Esophagus squamous epithelium (tissue), 5 donors: ENCODE results near the gene SLC9A8. TPM values are rescaled to one million over a fixed set of nuclear protein-coding genes. Genes with fewer than 3 reads are reported as not detected.
"Not testable (repeated sequence)": the region's sequence is repeated elsewhere in the genome, so short reads cannot be mapped to it uniquely, and the experiment has no call there.

Source experiments
- DNase-seq: peaks from one replicate; lab custom pipeline; 2025; lab: John Stamatoyannopoulos, UW
- H3K27ac ChIP-seq, 4 donors: fragments of 200-600 bp; sonication (generic); one replicate each; pipeline ENCODE4 v1.5.1; 2016 to 2019; ENCODE audit warnings: mild to moderate bottlenecking in 1 of 4
- H3K27me3 ChIP-seq, 4 donors: fragments of 200-600 bp; sonication (generic); 1 replicate in 3 of 4; 2 replicates in 1 of 4; pipeline versions ENCODE4 v1.5.1 to v1.6.0; 2017 to 2021; ENCODE audit warnings: antibody characterized with exemption in 1 of 4
- H3K36me3 ChIP-seq, 3 donors: fragments of 200-600 bp; sonication (generic); one replicate each; pipeline ENCODE4 v1.5.1; 2016 to 2019
- H3K4me1 ChIP-seq, 3 donors: fragments of 200-600 bp; sonication (generic); one replicate each; pipeline ENCODE4 v1.5.1; 2017 to 2019
- H3K4me3 ChIP-seq, 4 donors: fragments of 200-600 bp; sonication (generic); 1 replicate in 3 of 4; 2 replicates in 1 of 4; pipeline ENCODE4 v1.5.1; 2016 to 2019; ENCODE audit warnings: mild to moderate bottlenecking in 2 of 4, moderate library complexity in 1 of 4
- H3K9me3 ChIP-seq, 3 donors: fragments of 200-600 bp; sonication (generic); one replicate each; pipeline ENCODE4 v1.5.1; 2016 to 2019
- POLR2A ChIP-seq, 4 donors: fragments of 450-650 bp; IDR thresholded peaks; one replicate each; pipeline ENCODE4 v1.6.1; 2017; ENCODE audit warnings: antibody characterized with exemption in 4 of 4, mild to moderate bottlenecking in 4 of 4, moderate library complexity in 3 of 4
- WGBS, 2 donors: methylation state at CpG; one replicate each; pipeline ENCODE4 v1.1.5; 2018; 5-methylcytosine and 5-hydroxymethylcytosine counted together
- intact Hi-C: fragments of 100-400 bp; cut with DNase I; formaldehyde crosslinking; loops from one replicate; pipeline ENCODE4 v1.15.0; 2022
- total RNA-seq, 4 donors: library from RNA; depleted of rRNA; stranded (reverse); fragments of >200 nt; gene quantifications; one replicate each; pipeline ENCODE4 v1.1.0, GENCODE V29; 2016
- TF ChIP-seq, protein P1 (sequence below), 6 experiments: fragments of 450-650 bp in 4 of 6; fragments of 200-600 bp in 2 of 6; sonication (generic) in 2 of 6; IDR thresholded peaks; one replicate each; pipeline ENCODE4 v1.5.1; 2016 to 2019; ENCODE audit warnings: antibody characterized with exemption in 6 of 6, mild to moderate bottlenecking in 4 of 6, moderate library complexity in 4 of 6
- donor health status: DM: yes; HTN: yes; CAD: no.

Gene SLC9A8
- total RNA-seq, 4 donors from 2014 or later = 11.5 to 14.1 (median 11.9) TPM

- Histone ChIP-seq H3K27me3 (no peaks in the 10 kb centered on the region), H3K4me1 (peaks cover 42 to 95% (median 66%) of the 10 kb centered on the region in 3 donors), H3K36me3 (no peaks in the 10 kb centered on the region), H3K4me3 (no peak overlapping the region), H3K27ac (peak overlapping the region; percentile 69 to 91 (median 80)), H3K9me3 (no peaks in the 10 kb centered on the region)
- 72 to 89% methylated on average over 3 to 4 of the region's 4 CpGs for WGBS, 2 donors
- no peak for TF ChIP-seq POLR2A (IDR thresholded peaks at IDR 0.05)
- TF ChIP-seq, protein P1, sequence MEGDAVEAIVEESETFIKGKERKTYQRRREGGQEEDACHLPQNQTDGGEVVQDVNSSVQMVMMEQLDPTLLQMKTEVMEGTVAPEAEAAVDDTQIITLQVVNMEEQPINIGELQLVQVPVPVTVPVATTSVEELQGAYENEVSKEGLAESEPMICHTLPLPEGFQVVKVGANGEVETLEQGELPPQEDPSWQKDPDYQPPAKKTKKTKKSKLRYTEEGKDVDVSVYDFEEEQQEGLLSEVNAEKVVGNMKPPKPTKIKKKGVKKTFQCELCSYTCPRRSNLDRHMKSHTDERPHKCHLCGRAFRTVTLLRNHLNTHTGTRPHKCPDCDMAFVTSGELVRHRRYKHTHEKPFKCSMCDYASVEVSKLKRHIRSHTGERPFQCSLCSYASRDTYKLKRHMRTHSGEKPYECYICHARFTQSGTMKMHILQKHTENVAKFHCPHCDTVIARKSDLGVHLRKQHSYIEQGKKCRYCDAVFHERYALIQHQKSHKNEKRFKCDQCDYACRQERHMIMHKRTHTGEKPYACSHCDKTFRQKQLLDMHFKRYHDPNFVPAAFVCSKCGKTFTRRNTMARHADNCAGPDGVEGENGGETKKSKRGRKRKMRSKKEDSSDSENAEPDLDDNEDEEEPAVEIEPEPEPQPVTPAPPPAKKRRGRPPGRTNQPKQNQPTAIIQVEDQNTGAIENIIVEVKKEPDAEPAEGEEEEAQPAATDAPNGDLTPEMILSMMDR (IDR thresholded peaks at IDR 0.05) = no peak
- intact Hi-C loops = no loop called here
- DNase-seq = no peak
Observed at GRCh38 chr20:49766979-49767521, 45.6 kb upstream of the SLC9A8 start.

GRCh38 chr20:49768204-49769047 lies 44.2 kb upstream of the SLC9A8 start:
- H3K4me1 ChIP-seq = peaks cover 42 to 98% (median 75%) of the 10 kb centered on the region in 3 donors
- no peak overlapping the region for H3K4me3 ChIP-seq

DNA sequence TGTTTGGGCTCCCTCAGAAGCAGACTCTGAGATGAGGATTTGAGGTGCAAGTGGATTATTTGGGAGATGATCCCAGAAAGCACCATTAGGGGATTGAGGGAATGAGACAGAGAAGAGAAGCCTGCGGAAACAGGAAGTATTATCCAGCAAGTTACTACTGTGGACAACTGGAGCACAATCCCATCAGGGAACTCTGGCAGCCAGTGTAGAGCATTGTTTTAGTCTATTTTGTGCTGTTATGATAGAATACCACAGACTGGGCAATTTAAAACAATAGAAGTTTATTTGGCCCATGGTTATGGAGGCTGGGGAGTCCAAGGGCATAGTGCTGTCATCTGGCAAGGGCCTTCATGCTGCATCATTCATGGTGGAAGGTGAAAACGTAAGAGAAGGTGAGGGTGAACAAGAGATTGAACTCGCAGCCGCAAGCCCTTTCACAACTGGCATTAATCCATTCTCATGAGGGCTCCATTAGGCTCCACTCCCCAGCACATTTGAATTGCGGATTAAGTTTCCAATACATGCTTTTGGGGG lies 43.5 kb upstream of the SLC9A8 start:
- peak overlapping the region; percentile 76 to 91 (median 84) for H3K27ac ChIP-seq
- no peaks in the 10 kb centered on the region for H3K9me3 ChIP-seq
- WGBS, 2 donors = 78 to 81% methylated on average over 5 of the region's 5 CpGs
- intact Hi-C loops = no loop called here
- no peak for TF ChIP-seq POLR2A (IDR thresholded peaks at IDR 0.05)
- TF ChIP-seq, protein P1 (IDR thresholded peaks at IDR 0.05) = no peak
- H3K36me3 ChIP-seq = no peaks in the 10 kb centered on the region
- DNase-seq = no peak
- H3K27me3 ChIP-seq = no peaks in the 10 kb centered on the region
- peaks cover 42 to 91% (median 71%) of the 10 kb centered on the region in 3 donors for H3K4me1 ChIP-seq
- no peak overlapping the region for H3K4me3 ChIP-seq

More at GRCh38 chr20:49768204-49769047, 44.2 kb upstream of the SLC9A8 start:
- peak in 1 of 4 donors; percentile 17 for TF ChIP-seq POLR2A (IDR thresholded peaks at IDR 0.05)
- TF ChIP-seq, protein P1 (IDR thresholded peaks at IDR 0.05) = peak in 1 of 6 experiments; percentile 7
- H3K27me3 ChIP-seq = no peaks in the 10 kb centered on the region
- peak overlapping the region; percentile 76 to 91 (median 84) for H3K27ac ChIP-seq
- no peak for DNase-seq
- intact Hi-C loops = no loop called here
- no peaks in the 10 kb centered on the region for H3K9me3 ChIP-seq
- H3K36me3 ChIP-seq = no peaks in the 10 kb centered on the region
- WGBS, 2 donors = 16 to 19% methylated on average over 8 of the region's 8 CpGs

GRCh38 chr20:49770634-49771033 lies 42.0 kb upstream of the SLC9A8 start:
- peaks cover 29 to 90% (median 64%) of the 10 kb centered on the region in 3 donors for H3K4me1 ChIP-seq
- intact Hi-C loops = no loop called here
- DNase-seq = no peak
- H3K27me3 ChIP-seq = no peaks in the 10 kb centered on the region
- H3K4me3 ChIP-seq = no peak overlapping the region
- H3K36me3 ChIP-seq = no peaks in the 10 kb centered on the region
- peak overlapping the region; percentile 56 to 91 (median 74) for H3K27ac ChIP-seq
- 100% methylated on average over 1 of the region's 1 CpG; no CpG with 5 or more reads in 1 of the 2 donors for WGBS, 2 donors
- TF ChIP-seq, protein P1 (IDR thresholded peaks at IDR 0.05) = no peak
- no peak for TF ChIP-seq POLR2A (IDR thresholded peaks at IDR 0.05)
- H3K9me3 ChIP-seq = no peaks in the 10 kb centered on the region

GRCh38 chr20:49774213-49774612 lies 38.4 kb upstream of the SLC9A8 start:
- H3K36me3 ChIP-seq, intact Hi-C loops, DNase-seq, H3K27me3 ChIP-seq, H3K4me3 ChIP-seq, H3K9me3 ChIP-seq: not testable (repeated sequence)
- peak overlapping the region in 3 of 4 donors; percentile 49 to 91 (median 85) for H3K27ac ChIP-seq
- 77 to 90% methylated on average over 8 of the region's 8 CpGs for WGBS, 2 donors
- peaks cover 21 to 75% (median 44%) of the 10 kb centered on the region in 3 donors for H3K4me1 ChIP-seq
